Measurements from ENCODE around the gene SOX1. TPM values are rescaled to one million over a fixed set of nuclear protein-coding genes. Genes with fewer than 3 reads are reported as not detected.

SOX1 gene
- total RNA-seq, 1 donor, result not detected

- no peak for DNase-seq (ENCODE audit: low read depth)
- H3K4me3 ChIP-seq (ENCODE audit: low read depth, low read length), result no peak overlapping the region
- no peak for TF ChIP-seq CTCF (IDR thresholded peaks at IDR 0.05; ENCODE audit: insufficient read depth, low read depth, low read length)
These were observed 9.0 kb upstream of the SOX1 start for GRCh38 chr13:112057736-112058518.

- TF ChIP-seq CTCF (IDR thresholded peaks at IDR 0.05; ENCODE audit: insufficient read depth, low read depth, low read length), result no peak
- no peak overlapping the region for H3K4me3 ChIP-seq (ENCODE audit: low read depth, low read length)
- DNase-seq (ENCODE audit: low read depth), result no peak
These were observed 8.5 kb upstream of the SOX1 start for GRCh38 chr13:112058519-112058873.

GRCh38 chr13:112058941-112059340 lies 8.0 kb upstream of the SOX1 start:
- no peak for TF ChIP-seq CTCF (IDR thresholded peaks at IDR 0.05; ENCODE audit: insufficient read depth, low read depth, low read length)
- no peak overlapping the region for H3K4me3 ChIP-seq (ENCODE audit: low read depth, low read length)
- no peak for DNase-seq (ENCODE audit: low read depth)

GRCh38 chr13:112059457-112060281 lies 7.3 kb upstream of the SOX1 start:
- H3K4me3 ChIP-seq (ENCODE audit: low read depth, low read length), result no peak overlapping the region
- no peak for TF ChIP-seq CTCF (IDR thresholded peaks at IDR 0.05; ENCODE audit: insufficient read depth, low read depth, low read length)
- DNase-seq (ENCODE audit: low read depth), result no peak

- TF ChIP-seq CTCF (IDR thresholded peaks at IDR 0.05; ENCODE audit: insufficient read depth, low read depth, low read length), result no peak
- DNase-seq (ENCODE audit: low read depth), result no peak
These were observed 6.6 kb upstream of the SOX1 start for GRCh38 chr13:112060282-112060830.

GRCh38 chr13:112060899-112061366 lies 6.0 kb upstream of the SOX1 start:
- TF ChIP-seq CTCF (IDR thresholded peaks at IDR 0.05; ENCODE audit: insufficient read depth, low read depth, low read length), result no peak
- H3K4me3 ChIP-seq (ENCODE audit: low read depth, low read length), result no peak overlapping the region
- no peak for DNase-seq (ENCODE audit: low read depth)

More at GRCh38 chr13:112060282-112060830, 6.6 kb upstream of the SOX1 start:
- no peak overlapping the region for H3K4me3 ChIP-seq (ENCODE audit: low read depth, low read length)
